HCT116 (cell line): Measurements from ENCODE around the gene GRK5. TPM values are rescaled to one million over a fixed set of nuclear protein-coding genes. Genes with fewer than 3 reads are reported as not detected.

ENCODE experiments used
- ATAC-seq: fragments of 200-7000 bp; cut with Tn5 transposase; 2 replicates; pipeline ENCODE4 v1.9.1; 2020; ENCODE audit warnings: mild to moderate bottlenecking, moderate library complexity
- BruUV-seq: library from RNA; stranded (reverse); fragments of 400-500 nt; replicated peaks from 2 replicates; lab custom pipeline; 2021; lab: Mats Ljungman, UMichigan
- CTCF ChIA-PET: fragments of 300-600 bp; sonication (Branson Sonifier 250); formaldehyde crosslinking; loops from one replicate; lab custom pipeline; 2021; ENCODE audit warnings: antibody characterized with exemption; lab: Charles Lee
- POLR2A ChIA-PET: fragments of 300-600, 350-600 bp; sonication (Branson Sonifier 250); formaldehyde crosslinking; loops from one replicate; lab custom pipeline; 2021; ENCODE audit warnings: antibody characterized with exemption; lab: Charles Lee
- RAD21 ChIA-PET, 2 experiments: fragments of 300-600 bp; sonication (Branson Sonifier 250); formaldehyde crosslinking; loops; one replicate each; lab custom pipeline; 2023; ENCODE audit warnings: low total read pairs in 2 of 2; ENCODE audit not compliant: uncharacterized antibody in 2 of 2, unreplicated experiment in 2 of 2, low non-redundant PET in 1 of 2; lab: Charles Lee
- DNase-seq: peaks from one replicate; pipeline ENCODE4 v3.0.0-alpha.2; 2010; ENCODE audit warnings: low read depth, low spot score
- H2AFZ ChIP-seq: fragments of 200-600 bp; shearing (Covaris generic), sonication (generic); 2 replicates; pipeline ENCODE4 v1.6.1; 2017; ENCODE audit warnings: low read depth, mixed run types, mixed read lengths, antibody characterized with exemption, low read length; ENCODE audit not compliant: poor library complexity, severe bottlenecking
- H3K27ac ChIP-seq: 2 replicates; pipeline ENCODE4 v1.5.1; 2012; ENCODE audit warnings: low read depth, low read length
- H3K27me3 ChIP-seq: fragments of 200-600 bp; sonication (generic); 2 replicates; pipeline ENCODE4 v1.6.1; 2016; ENCODE audit warnings: mixed run types, low read length, mixed read lengths; ENCODE audit not compliant: insufficient read depth
- H3K36me3 ChIP-seq, 2 experiments: fragments of 200-500 bp in 1 of 2; fragments of 200-600 bp in 1 of 2; sonication (Bioruptor generic) in 1 of 2; sonication (generic) in 1 of 2; 2 replicates each; pipeline versions ENCODE4 v1.5.1 to v1.6.1; 2014 to 2016; ENCODE audit warnings: low read length in 2 of 2, inconsistent platforms in 1 of 2, mixed read lengths in 1 of 2, mixed run types in 1 of 2; ENCODE audit not compliant: insufficient read depth in 2 of 2, control insufficient read depth in 1 of 2
- H3K4me1 ChIP-seq, 2 experiments: fragments of 200-600 bp in 1 of 2; sonication (generic) in 1 of 2; 2 replicates each; pipeline versions ENCODE4 v1.5.1 to v1.6.1; 2012 to 2017; ENCODE audit warnings: low read length in 2 of 2, inconsistent platforms in 1 of 2, mild to moderate bottlenecking in 1 of 2, mixed read lengths in 1 of 2, mixed run types in 1 of 2, moderate library complexity in 1 of 2; ENCODE audit not compliant: insufficient read depth in 2 of 2, control insufficient read depth in 1 of 2
- H3K4me2 ChIP-seq: fragments of 200-600 bp; sonication (generic); 2 replicates; pipeline ENCODE4 v1.6.1; 2017; ENCODE audit warnings: mixed run types, low read length, mixed read lengths
- H3K4me3 ChIP-seq, 2 experiments: fragments of 200-600 bp in 1 of 2; sonication (generic) in 1 of 2; replicated peaks in 1 of 2; 2 replicates each; pipeline ENCODE4 v1.5.1; 2011 to 2016; ENCODE audit warnings: low read length in 2 of 2, control low read depth in 1 of 2, low read depth in 1 of 2, mild to moderate bottlenecking in 1 of 2, mixed read lengths in 1 of 2, mixed run types in 1 of 2
- H3K79me2 ChIP-seq: fragments of 200-600 bp; sonication (generic); 2 replicates; pipeline ENCODE4 v1.6.1; 2017; ENCODE audit warnings: mild to moderate bottlenecking, mixed run types, low read length, moderate library complexity, mixed read lengths; ENCODE audit not compliant: insufficient read depth
- H3K9ac ChIP-seq: fragments of 200-600 bp; sonication (generic); 2 replicates; pipeline ENCODE4 v1.6.1; 2016; ENCODE audit warnings: low read length, mixed read lengths
- H3K9me2 ChIP-seq: fragments of 200-600 bp; sonication (generic), shearing (Covaris generic); 2 replicates; pipeline ENCODE4 v1.6.1; 2017; ENCODE audit warnings: mixed run types, mild to moderate bottlenecking, moderate library complexity; ENCODE audit not compliant: insufficient read depth
- H3K9me3 ChIP-seq, 2 experiments: fragments of 200-500 bp in 1 of 2; fragments of 200-600 bp in 1 of 2; sonication (Bioruptor generic) in 1 of 2; sonication (generic) in 1 of 2; 2 replicates each; pipeline ENCODE4 v1.6.1; 2014 to 2017; ENCODE audit warnings: low read length in 2 of 2, mixed read lengths in 2 of 2, inconsistent platforms in 1 of 2, low read depth in 1 of 2, mild to moderate bottlenecking in 1 of 2, mixed run types in 1 of 2, moderate library complexity in 1 of 2; ENCODE audit not compliant: control insufficient read depth in 1 of 2, insufficient read depth in 1 of 2
- H4K20me1 ChIP-seq: fragments of 200-600 bp; sonication (generic), shearing (Covaris generic); 2 replicates; pipeline ENCODE4 v1.6.1; 2017; ENCODE audit warnings: mixed run types, mild to moderate bottlenecking, moderate library complexity; ENCODE audit not compliant: insufficient read depth
- CEBPB ChIP-seq: IDR thresholded peaks from 2 replicates; pipeline ENCODE4 v1.6.1; 2012; ENCODE audit warnings: low read depth
- EZH2phosphoT487 ChIP-seq: fragments of 200-600 bp; IDR thresholded peaks from 2 replicates; pipeline ENCODE4 v1.6.1; 2018; ENCODE audit warnings: antibody characterized with exemption, borderline replicate concordance
- JUND ChIP-seq: IDR thresholded peaks from 2 replicates; pipeline ENCODE4 v1.6.1; 2012
- POLR2AphosphoS5 ChIP-seq: IDR thresholded peaks from 2 replicates; pipeline ENCODE4 v1.6.1; 2011; ENCODE audit warnings: mild to moderate bottlenecking, low read depth, low read length, moderate library complexity
- SIN3A ChIP-seq: IDR thresholded peaks from 2 replicates; pipeline ENCODE4 v1.6.1; 2012; ENCODE audit warnings: low read depth
- SP1 ChIP-seq: IDR thresholded peaks from 2 replicates; pipeline ENCODE4 v1.6.1; 2012; ENCODE audit warnings: low read depth
- SRF ChIP-seq: IDR thresholded peaks from 2 replicates; pipeline ENCODE4 v1.6.1; 2012; ENCODE audit warnings: low read depth
- intact Hi-C: fragments of 100-400 bp; cut with micrococcal nuclease; formaldehyde crosslinking; loops from 2 replicates; pipeline ENCODE4 v1.10.0; 2022
- total RNA-seq: library from RNA; stranded (reverse); gene quantifications from one replicate; pipeline ENCODE4 v1.2.1, GENCODE V29; 2021; ENCODE audit not compliant: unreplicated experiment
- TF ChIP-seq, protein P1 (sequence below): IDR thresholded peaks from 2 replicates; pipeline ENCODE4 v1.6.1; 2012

Gene GRK5
- total RNA-seq, 1 experiment from 2014 or later: 7.3 TPM

DNA sequence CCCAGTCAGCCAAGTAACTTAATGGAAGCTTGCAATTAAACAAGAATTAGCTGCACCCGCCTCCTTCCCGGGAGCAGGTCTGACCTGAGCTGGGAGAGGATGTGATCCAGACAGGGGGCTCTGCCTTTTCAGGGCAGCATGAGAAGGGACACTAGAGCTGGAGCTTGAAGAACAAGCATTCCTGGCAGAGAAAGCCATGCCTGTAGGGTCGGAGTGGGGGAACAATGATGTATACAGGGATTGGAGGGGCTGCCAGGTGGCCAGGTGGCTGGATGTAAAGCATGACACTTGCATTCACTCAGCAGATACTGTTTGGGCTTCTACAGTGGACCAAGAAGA lies 112.5 kb downstream of the GRK5 start:
- RAD21 ChIA-PET: no interaction called here
- H3K4me1 ChIP-seq: peaks cover 49 to 59% of the 10 kb centered on the region in 2 experiments
- H3K4me2 ChIP-seq: no peak overlapping the region
- no peaks in the 10 kb centered on the region for H3K79me2 ChIP-seq
- no peaks in the 10 kb centered on the region for H3K36me3 ChIP-seq
- TF ChIP-seq SP1 (no peak), CEBPB (no peak), JUND (no peak), POLR2AphosphoS5 (no peak), SIN3A (no peak)
- TF ChIP-seq, protein P1, sequence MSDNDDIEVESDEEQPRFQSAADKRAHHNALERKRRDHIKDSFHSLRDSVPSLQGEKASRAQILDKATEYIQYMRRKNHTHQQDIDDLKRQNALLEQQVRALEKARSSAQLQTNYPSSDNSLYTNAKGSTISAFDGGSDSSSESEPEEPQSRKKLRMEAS: no peak
- H2AFZ ChIP-seq: no peak overlapping the region
- no peak overlapping the region for H3K4me3 ChIP-seq
- POLR2A ChIA-PET: no interaction called here
- no peak for DNase-seq
- BruUV-seq: no TSS peak
- no peaks in the 10 kb centered on the region for H3K27me3 ChIP-seq
- H4K20me1 ChIP-seq: no peaks in the 10 kb centered on the region
- H3K9me3 ChIP-seq: no peaks in the 10 kb centered on the region
- no peak overlapping the region for H3K27ac ChIP-seq
- ATAC-seq: no peak
- no peaks in the 10 kb centered on the region for H3K9me2 ChIP-seq
- CTCF ChIA-PET: interaction anchor here (2.1 kb wide), 1 partner anchor 13 kb away, joined by 6 read pairs; no protein-coding TSS in a partner anchor
- no peak overlapping the region for H3K9ac ChIP-seq
- intact Hi-C loops: loop anchor here (5.0 kb wide), 2 partner anchors 68 to 113 kb away; partner anchors contain the start of gene GRK5

GRCh38 chr10:119320981-119321380 lies 113.6 kb downstream of the GRK5 start:
- H3K27ac ChIP-seq: no peak overlapping the region
- TF ChIP-seq SRF (no peak), EZH2phosphoT487 (no peak)
- TF ChIP-seq, all 23 proteins: peak for 0
- peaks cover 44 to 56% of the 10 kb centered on the region in 2 experiments for H3K4me1 ChIP-seq

More at GRCh38 chr10:119320981-119321380, 113.6 kb downstream of the GRK5 start:
- no peaks in the 10 kb centered on the region for H3K9me2 ChIP-seq
- RAD21 ChIA-PET: interaction anchor here in 1 of 2 experiments (1.5 kb wide), 1 partner anchor 112 kb away, joined by 3 read pairs; no protein-coding TSS in a partner anchor
- no TSS peak for BruUV-seq
- no peak overlapping the region for H2AFZ ChIP-seq
- no peak overlapping the region for H3K4me3 ChIP-seq
- no peaks in the 10 kb centered on the region for H4K20me1 ChIP-seq
- no peaks in the 10 kb centered on the region for H3K36me3 ChIP-seq
- POLR2A ChIA-PET: interaction anchor here (1.2 kb wide), 1 partner anchor 114 kb away, joined by 3 read pairs; the partner anchor contains the start of gene GRK5
- DNase-seq (no peak), ATAC-seq (no peak)
- no peak overlapping the region for H3K9ac ChIP-seq
- no peaks in the 10 kb centered on the region for H3K27me3 ChIP-seq
- H3K79me2 ChIP-seq: no peaks in the 10 kb centered on the region
- intact Hi-C loops: no loop called here
- CTCF ChIA-PET: interaction anchor here (1.8 to 2.1 kb wide), 2 partner anchors 114 to 122 kb away, joined by 7 to 9 read pairs; partner anchors contain the start of gene GRK5
- H3K9me3 ChIP-seq: no peaks in the 10 kb centered on the region
- no peak overlapping the region for H3K4me2 ChIP-seq
